Measurements from ENCODE around the gene FAM111A. TPM values are rescaled to one million over a fixed set of nuclear protein-coding genes. Genes with fewer than 3 reads are reported as not detected.

FAM111A gene
- total RNA-seq, 1 donor from 2014 or later, result 64.3 TPM

- POLR2A ChIA-PET, result no interaction called here
- CTCF ChIA-PET, result interaction anchor here (1.3 kb wide), 1 partner anchor 16 kb away, joined by 4 read pairs; no protein-coding TSS in a partner anchor
- TF ChIP-seq, protein P1, sequence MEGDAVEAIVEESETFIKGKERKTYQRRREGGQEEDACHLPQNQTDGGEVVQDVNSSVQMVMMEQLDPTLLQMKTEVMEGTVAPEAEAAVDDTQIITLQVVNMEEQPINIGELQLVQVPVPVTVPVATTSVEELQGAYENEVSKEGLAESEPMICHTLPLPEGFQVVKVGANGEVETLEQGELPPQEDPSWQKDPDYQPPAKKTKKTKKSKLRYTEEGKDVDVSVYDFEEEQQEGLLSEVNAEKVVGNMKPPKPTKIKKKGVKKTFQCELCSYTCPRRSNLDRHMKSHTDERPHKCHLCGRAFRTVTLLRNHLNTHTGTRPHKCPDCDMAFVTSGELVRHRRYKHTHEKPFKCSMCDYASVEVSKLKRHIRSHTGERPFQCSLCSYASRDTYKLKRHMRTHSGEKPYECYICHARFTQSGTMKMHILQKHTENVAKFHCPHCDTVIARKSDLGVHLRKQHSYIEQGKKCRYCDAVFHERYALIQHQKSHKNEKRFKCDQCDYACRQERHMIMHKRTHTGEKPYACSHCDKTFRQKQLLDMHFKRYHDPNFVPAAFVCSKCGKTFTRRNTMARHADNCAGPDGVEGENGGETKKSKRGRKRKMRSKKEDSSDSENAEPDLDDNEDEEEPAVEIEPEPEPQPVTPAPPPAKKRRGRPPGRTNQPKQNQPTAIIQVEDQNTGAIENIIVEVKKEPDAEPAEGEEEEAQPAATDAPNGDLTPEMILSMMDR (IDR thresholded peaks at IDR 0.05), result no peak
- Mint-ChIP-seq H3K27ac (no peak overlapping the region), H3K4me3 (no peak overlapping the region), H3K9me3 (no peaks in the 10 kb centered on the region), H3K36me3 (ENCODE audit: low read depth) (peaks cover 95% of the 10 kb centered on the region), H3K27me3 (no peaks in the 10 kb centered on the region), H3K4me1 (peaks cover 25% of the 10 kb centered on the region)
- no peak for ATAC-seq (ENCODE audit: low read depth)
- intact Hi-C loops (cut with micrococcal nuclease), result no loop called here
- DNase-seq, result no peak
These were observed 48.4 kb downstream of the FAM111A start for GRCh38 chr11:59191095-59191494.

DNA sequence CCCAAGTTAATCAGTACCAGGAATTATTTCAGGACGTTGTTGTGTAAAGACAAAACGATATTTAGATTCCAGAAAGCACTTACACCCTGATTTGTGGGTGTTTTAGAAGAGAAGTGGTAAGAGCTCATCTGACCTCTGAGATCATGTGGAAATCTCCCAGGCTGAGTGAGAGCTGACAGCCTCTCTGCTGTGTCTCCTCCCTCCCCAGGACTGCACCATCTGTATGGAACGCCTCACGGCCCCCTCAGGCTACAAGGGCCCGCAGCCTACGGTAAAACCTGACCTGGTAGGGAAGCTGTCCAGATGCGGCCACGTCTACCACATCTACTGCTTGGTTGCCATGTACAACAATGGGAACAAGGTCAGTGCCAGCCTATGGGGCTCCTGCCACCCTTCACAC, 49.2 kb downstream of the FAM111A start:
- ATAC-seq (ENCODE audit: low read depth) (no peak), DNase-seq (no peak)
- Mint-ChIP-seq H3K27me3 (no peaks in the 10 kb centered on the region), H3K4me3 (no peak overlapping the region), H3K9me3 (no peaks in the 10 kb centered on the region), H3K36me3 (ENCODE audit: low read depth) (peaks cover 95% of the 10 kb centered on the region), H3K4me1 (peaks cover 31% of the 10 kb centered on the region), H3K27ac (no peak overlapping the region)
- ChIA-PET CTCF (interaction anchor here (1.3 kb wide), 1 partner anchor 16 kb away, joined by 4 read pairs; no protein-coding TSS in a partner anchor), POLR2A (no interaction called here)
- intact Hi-C loops (cut with micrococcal nuclease), result no loop called here
- TF ChIP-seq, protein P1 (IDR thresholded peaks at IDR 0.05), result no peak

- ChIA-PET POLR2A (no interaction called here), CTCF (interaction anchor here (1.3 kb wide), 1 partner anchor 15 kb away, joined by 4 read pairs; no protein-coding TSS in a partner anchor)
- ATAC-seq (ENCODE audit: low read depth) (no peak), DNase-seq (no peak)
- intact Hi-C loops (cut with micrococcal nuclease), result no loop called here
- no peaks in the 10 kb centered on the region for H3K27me3 Mint-ChIP-seq
- no peak overlapping the region for H3K4me3 Mint-ChIP-seq
- no peak overlapping the region for H3K27ac Mint-ChIP-seq
- no peaks in the 10 kb centered on the region for H3K9me3 Mint-ChIP-seq
- TF ChIP-seq, protein P1 (IDR thresholded peaks at IDR 0.05), result no peak
- H3K4me1 Mint-ChIP-seq, result peaks cover 34% of the 10 kb centered on the region
- peaks cover 95% of the 10 kb centered on the region for H3K36me3 Mint-ChIP-seq (ENCODE audit: low read depth)
These were observed 49.9 kb downstream of the FAM111A start for GRCh38 chr11:59192446-59193020.

DNA sequence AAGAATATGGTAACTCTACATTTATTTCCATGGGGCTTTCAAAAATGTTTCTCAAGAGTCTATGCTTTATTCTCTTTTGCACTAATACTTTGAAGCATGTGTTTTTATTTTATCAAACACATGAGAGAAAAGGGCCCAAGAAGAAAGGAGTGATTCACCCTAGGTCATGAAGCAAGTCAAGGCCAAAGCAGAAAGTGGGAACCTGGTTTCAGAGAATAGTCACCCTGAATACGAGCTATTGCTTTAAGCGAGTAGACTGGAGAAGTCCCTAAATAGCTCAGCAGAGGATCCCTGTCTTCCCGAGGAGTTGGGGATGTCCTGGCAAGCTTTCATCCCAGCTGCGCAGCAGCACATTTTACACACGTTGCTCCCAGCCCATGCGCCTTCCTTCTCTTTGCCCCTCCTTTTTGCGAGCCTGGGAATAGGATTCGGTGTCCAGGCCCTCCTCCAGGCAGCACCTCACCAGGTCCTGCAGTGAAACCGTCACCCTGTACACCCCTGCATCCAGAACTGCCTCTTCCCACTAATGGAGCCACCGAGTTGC, 51.0 kb downstream of the FAM111A start:
- ATAC-seq (ENCODE audit: low read depth), result no peak
- no peak overlapping the region for H3K27ac Mint-ChIP-seq
- H3K4me1 Mint-ChIP-seq, result peaks cover 43% of the 10 kb centered on the region
- H3K27me3 Mint-ChIP-seq, result no peaks in the 10 kb centered on the region
- POLR2A ChIA-PET, result interaction anchor here (1.3 kb wide), 1 partner anchor 21 kb away, joined by 6 read pairs; the partner anchor contains the start of gene DTX4
- intact Hi-C loops (cut with micrococcal nuclease), result no loop called here
- DNase-seq, result no peak
- no peak overlapping the region for H3K4me3 Mint-ChIP-seq
- H3K9me3 Mint-ChIP-seq, result no peaks in the 10 kb centered on the region
- CTCF ChIA-PET, result interaction anchor here (0.6 to 2.9 kb wide), 5 partner anchors 8 to 28 kb away, joined by 3 to 14 read pairs (median 3); partner anchors contain the start of gene DTX4
- peaks cover 96% of the 10 kb centered on the region for H3K36me3 Mint-ChIP-seq (ENCODE audit: low read depth)
- TF ChIP-seq, protein P1 (IDR thresholded peaks at IDR 0.05), result no peak

GRCh38 chr11:59195586-59195985, 52.9 kb downstream of the FAM111A start:
- Mint-ChIP-seq H3K27me3 (no peaks in the 10 kb centered on the region), H3K4me1 (peaks cover 62% of the 10 kb centered on the region), H3K36me3 (ENCODE audit: low read depth) (peaks cover 92% of the 10 kb centered on the region), H3K4me3 (no peak overlapping the region), H3K27ac (peak overlapping the region; percentile 68), H3K9me3 (no peaks in the 10 kb centered on the region)
- ChIA-PET POLR2A (interaction anchor here (1.5 kb wide), 1 partner anchor 17 kb away, joined by 5 read pairs; the partner anchor contains the start of gene MPEG1), CTCF (interaction anchor here (0.9 to 2.9 kb wide), 2 partner anchors 10 to 37 kb away, joined by 3 to 14 read pairs; no protein-coding TSS in a partner anchor)
- no peak for ATAC-seq (ENCODE audit: low read depth)
- TF ChIP-seq, protein P1 (IDR thresholded peaks at IDR 0.05), result no peak
- intact Hi-C loops (cut with micrococcal nuclease), result no loop called here
- no peak for DNase-seq
